Body of pancreas (tissue), 4 donors: ENCODE measurements around the gene RETREG1. TPM values are rescaled to one million over a fixed set of nuclear protein-coding genes. Genes with fewer than 3 reads are reported as not detected.

Source experiments
- ATAC-seq: fragments of 150-250 bp; one replicate; pipeline ENCODE4 v1.9.1; 2016
- DNase-seq, 4 donors: peaks; one replicate each; pipeline ENCODE4 v3.0.0-alpha.2; 2019
- H3K27ac ChIP-seq, 4 donors: fragments of 200-600 bp; sonication (generic); 1 replicate in 3 of 4; 2 replicates in 1 of 4; pipeline versions ENCODE4 v1.5.1 to v1.6.1; 2016 to 2019; ENCODE audit warnings: mild to moderate bottlenecking in 1 of 4, mixed read lengths in 1 of 4, moderate library complexity in 1 of 4
- H3K27me3 ChIP-seq, 2 donors: fragments of 200-600 bp; sonication (generic); one replicate each; pipeline ENCODE4 v1.6.0; 2016; ENCODE audit warnings: mild to moderate bottlenecking in 1 of 2
- H3K36me3 ChIP-seq, 2 donors: fragments of 200-600 bp; sonication (generic); replicated peaks in 1 of 2; 2 replicates each; pipeline ENCODE4 v1.5.1; 2016; ENCODE audit warnings: low read depth in 2 of 2; ENCODE audit not compliant: insufficient read depth in 1 of 2
- H3K4me1 ChIP-seq: fragments of 200-600 bp; sonication (generic); one replicate; pipeline ENCODE4 v1.6.0; 2016
- H3K4me3 ChIP-seq, 2 donors: fragments of 200-600 bp; sonication (generic); 1 replicate in 1 of 2; 2 replicates in 1 of 2; pipeline ENCODE4 v1.5.1; 2016 to 2019
- H3K9me3 ChIP-seq, 3 donors: fragments of 200-600 bp; sonication (generic); 1 replicate in 2 of 3; 2 replicates in 1 of 3; pipeline ENCODE4 v1.5.1; 2016
- POLR2A ChIP-seq, 3 donors: fragments of 450-650 bp; IDR thresholded peaks; one replicate each; pipeline ENCODE4 v1.6.1; 2016; ENCODE audit warnings: antibody characterized with exemption in 3 of 3, mild to moderate bottlenecking in 2 of 3
- WGBS, 2 donors: methylation state at CpG; one replicate each; pipeline ENCODE4 v1.1.5; 2017; 5-methylcytosine and 5-hydroxymethylcytosine counted together
- intact Hi-C: fragments of 100-400 bp; cut with DNase I; formaldehyde crosslinking; loops from one replicate; pipeline ENCODE4 v1.15.1; 2023
- total RNA-seq, 2 donors: library from RNA; depleted of rRNA; stranded (reverse); fragments of >200 nt; gene quantifications; one replicate each; pipeline ENCODE4 v1.1.0, GENCODE V29; 2016
- TF ChIP-seq, protein P1 (sequence below), 7 experiments: fragments of 450-650 bp in 4 of 7; fragments of 200-600 bp in 3 of 7; sonication (generic) in 3 of 7; IDR thresholded peaks; one replicate each; pipeline ENCODE4 v1.5.1; 2016 to 2019; ENCODE audit warnings: antibody characterized with exemption in 7 of 7

The RETREG1 gene
- 10 to 100 TPM; 11.9 to 16.8 TPM for total RNA-seq

- TF ChIP-seq, protein P1, sequence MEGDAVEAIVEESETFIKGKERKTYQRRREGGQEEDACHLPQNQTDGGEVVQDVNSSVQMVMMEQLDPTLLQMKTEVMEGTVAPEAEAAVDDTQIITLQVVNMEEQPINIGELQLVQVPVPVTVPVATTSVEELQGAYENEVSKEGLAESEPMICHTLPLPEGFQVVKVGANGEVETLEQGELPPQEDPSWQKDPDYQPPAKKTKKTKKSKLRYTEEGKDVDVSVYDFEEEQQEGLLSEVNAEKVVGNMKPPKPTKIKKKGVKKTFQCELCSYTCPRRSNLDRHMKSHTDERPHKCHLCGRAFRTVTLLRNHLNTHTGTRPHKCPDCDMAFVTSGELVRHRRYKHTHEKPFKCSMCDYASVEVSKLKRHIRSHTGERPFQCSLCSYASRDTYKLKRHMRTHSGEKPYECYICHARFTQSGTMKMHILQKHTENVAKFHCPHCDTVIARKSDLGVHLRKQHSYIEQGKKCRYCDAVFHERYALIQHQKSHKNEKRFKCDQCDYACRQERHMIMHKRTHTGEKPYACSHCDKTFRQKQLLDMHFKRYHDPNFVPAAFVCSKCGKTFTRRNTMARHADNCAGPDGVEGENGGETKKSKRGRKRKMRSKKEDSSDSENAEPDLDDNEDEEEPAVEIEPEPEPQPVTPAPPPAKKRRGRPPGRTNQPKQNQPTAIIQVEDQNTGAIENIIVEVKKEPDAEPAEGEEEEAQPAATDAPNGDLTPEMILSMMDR (IDR thresholded peaks at IDR 0.05), result no peak
- TF ChIP-seq POLR2A (IDR thresholded peaks at IDR 0.05), result peak in 1 of 3 donors; percentile 16
These were observed at the start of gene RETREG1 for GRCh38 chr5:16616536-16617273. Gene RETREG1, minus strand, starts transcription at chr5:16616997. Its CDS starts 26 bp downstream, at chr5:16616971.

GRCh38 chr5:16666130-16666882 is 49.5 kb upstream of the RETREG1 start:
- H3K36me3 ChIP-seq, result peaks cover 0 to 2% of the 10 kb centered on the region in 2 donors
- H3K4me1 ChIP-seq, result peaks cover 51% of the 10 kb centered on the region
- TF ChIP-seq, protein P1 (IDR thresholded peaks at IDR 0.05), result no peak
- TF ChIP-seq POLR2A (IDR thresholded peaks at IDR 0.05), result peak in 1 of 3 donors; percentile 9
- no peak overlapping the region for H3K4me3 ChIP-seq
- intact Hi-C loops, result loop anchor here (10.0 kb wide), 1 partner anchor 172 kb away; no protein-coding TSS in a partner anchor
- DNase-seq (peak; percentile 42 to 68 (median 54)), ATAC-seq (peak; percentile 37)
- WGBS, 2 donors, result 51 to 63% methylated on average over 11 to 19 of the region's 19 CpGs
- no peaks in the 10 kb centered on the region for H3K27me3 ChIP-seq
- H3K9me3 ChIP-seq, result no peaks in the 10 kb centered on the region
- peak overlapping the region; percentile 28 to 83 (median 68) for H3K27ac ChIP-seq

More at GRCh38 chr5:16616536-16617273, at the start of gene RETREG1:
- WGBS, 2 donors, result 0 to 2% methylated on average over 12 to 76 of the region's 86 CpGs
- intact Hi-C loops, result no loop called here
- H3K36me3 ChIP-seq, result no peaks in the 10 kb centered on the region
- H3K27me3 ChIP-seq, result no peaks in the 10 kb centered on the region
- H3K27ac ChIP-seq, result peak within 1 kb of the TSS; percentile 10 to 79 (median 58)
- H3K9me3 ChIP-seq, result no peaks in the 10 kb centered on the region
- H3K4me3 ChIP-seq, result peak within 1 kb of the TSS; percentile 59 to 84
- DNase-seq, result peak; percentile 62 to 82 (median 69)
- H3K4me1 ChIP-seq, result peaks cover 10% of the 10 kb centered on the region
- ATAC-seq, result peak; percentile 89

DNA sequence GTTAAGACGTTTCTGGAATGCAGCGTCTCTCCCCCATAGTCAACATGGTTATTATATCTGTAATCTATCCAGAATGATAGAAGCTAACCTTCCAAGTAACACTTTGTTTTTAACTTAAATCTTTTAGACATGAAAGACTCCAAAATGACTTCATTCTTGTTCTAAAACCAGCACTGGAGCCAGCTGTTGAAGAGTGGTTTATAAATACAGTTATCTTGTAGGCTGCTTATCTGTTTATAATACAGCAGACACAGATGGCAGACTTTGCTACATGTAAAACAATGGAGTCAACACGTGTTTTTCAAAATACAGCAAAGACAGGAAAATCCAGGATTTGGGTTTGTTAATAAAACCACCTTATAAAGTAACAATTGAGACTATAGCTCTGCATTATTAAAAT is 48.8 kb upstream of the RETREG1 start:
- TF ChIP-seq, protein P1 (IDR thresholded peaks at IDR 0.05), result no peak
- no peak for TF ChIP-seq POLR2A (IDR thresholded peaks at IDR 0.05)
- DNase-seq (no peak), ATAC-seq (no peak)
- H3K4me1 ChIP-seq, result peaks cover 45% of the 10 kb centered on the region
- intact Hi-C loops, result loop anchor here (10.0 kb wide), 1 partner anchor 171 kb away; no protein-coding TSS in a partner anchor
- H3K4me3 ChIP-seq, result no peak overlapping the region
- no peaks in the 10 kb centered on the region for H3K27me3 ChIP-seq
- H3K36me3 ChIP-seq, result peaks cover 0 to 2% of the 10 kb centered on the region in 2 donors
- 35 to 39% methylated on average over 3 of the region's 3 CpGs for WGBS, 2 donors
- H3K27ac ChIP-seq, result peak overlapping the region in 2 of 4 donors; percentile 72 to 83
- H3K9me3 ChIP-seq, result no peaks in the 10 kb centered on the region

DNA sequence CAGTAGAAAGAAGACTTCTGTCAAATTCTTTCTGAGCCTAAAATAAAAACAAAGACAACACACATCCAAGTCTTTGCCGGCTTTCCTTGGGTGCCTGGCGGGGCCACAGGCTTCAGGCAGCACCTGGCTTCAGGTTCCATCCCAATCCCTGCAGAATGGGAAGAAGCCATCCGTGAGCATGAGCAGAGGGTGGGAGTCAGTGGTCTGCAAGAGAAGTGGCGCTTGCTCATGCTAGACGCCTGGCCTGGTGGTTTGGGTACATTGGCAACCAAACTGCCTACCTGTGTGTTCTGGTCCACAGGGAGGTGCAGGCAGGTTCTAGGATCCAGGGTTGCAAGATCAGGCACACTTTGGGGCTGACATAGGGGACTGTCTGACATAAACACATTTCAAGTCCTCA is 47.6 kb upstream of the RETREG1 start:
- Histone ChIP-seq H3K9me3 (no peaks in the 10 kb centered on the region), H3K27me3 (no peaks in the 10 kb centered on the region), H3K36me3 (peaks cover 0 to 2% of the 10 kb centered on the region in 2 donors), H3K4me1 (peaks cover 33% of the 10 kb centered on the region), H3K27ac (peak overlapping the region in 1 of 4 donors; percentile 83), H3K4me3 (no peak overlapping the region)
- WGBS, 2 donors, result 92 to 95% methylated on average over 5 of the region's 5 CpGs
- TF ChIP-seq, protein P1 (IDR thresholded peaks at IDR 0.05), result no peak
- no peak for TF ChIP-seq POLR2A (IDR thresholded peaks at IDR 0.05)
- DNase-seq (no peak), ATAC-seq (no peak)
- intact Hi-C loops, result loop anchor here (10.0 kb wide), 1 partner anchor 170 kb away; no protein-coding TSS in a partner anchor
